GM23338 (cell line): ENCODE results near the gene PIK3C2B.

Source experiments
- CREB1 ChIP-seq: fragments of 250-450 bp; sonication (Bioruptor Pico); IDR thresholded peaks from 2 replicates; pipeline ENCODE4 v1.5.0; 2020; ENCODE audit warnings: low read depth, mild to moderate bottlenecking, moderate library complexity
- EZH2 ChIP-seq: fragments of 200-600 bp; sonication (generic); IDR thresholded peaks from one replicate; pipeline ENCODE4 v1.8.0; 2017; ENCODE audit warnings: antibody characterized with exemption, mild to moderate bottlenecking, low read depth; ENCODE audit not compliant: unreplicated experiment
- EZH2phosphoT487 ChIP-seq: fragments of 200-600 bp; sonication (generic); IDR thresholded peaks from one replicate; pipeline ENCODE4 v1.8.1; 2018; ENCODE audit warnings: antibody characterized with exemption; ENCODE audit not compliant: unreplicated experiment
- JUNB ChIP-seq: IDR thresholded peaks from one replicate; pipeline ENCODE4 v1.6.1; 2016; ENCODE audit warnings: antibody characterized with exemption; ENCODE audit not compliant: unreplicated experiment
- NANOG ChIP-seq: IDR thresholded peaks from 2 replicates; pipeline ENCODE4 v1.6.1; 2016; ENCODE audit warnings: antibody characterized with exemption, borderline replicate concordance
- POLR2AphosphoS5 ChIP-seq: IDR thresholded peaks from 2 replicates; pipeline ENCODE4 v1.6.1; 2016; ENCODE audit warnings: antibody characterized with exemption, low read depth
- STAT1 ChIP-seq: IDR thresholded peaks from one replicate; pipeline ENCODE4 v1.6.1; 2016; ENCODE audit warnings: antibody characterized with exemption; ENCODE audit not compliant: unreplicated experiment
- ZNF114 ChIP-seq: fragments of 250-450 bp; sonication (Bioruptor Pico); IDR thresholded peaks from 2 replicates; pipeline ENCODE4 v1.5.0; 2020; ENCODE audit warnings: mild to moderate bottlenecking, moderate library complexity
- TF ChIP-seq, protein P1 (sequence below), 2 experiments: fragments of 200-600 bp in 1 of 2; sonication (generic) in 1 of 2; conservative IDR thresholded peaks; 2 replicates each; pipeline versions ENCODE4 v1.5.1 to v1.6.1; 2016 to 2017; ENCODE audit warnings: antibody characterized with exemption in 2 of 2, low read depth in 2 of 2, mild to moderate bottlenecking in 2 of 2, moderate library complexity in 1 of 2
- TF ChIP-seq, protein P2 (sequence below): IDR thresholded peaks from 2 replicates; pipeline ENCODE4 v1.6.1; 2016; ENCODE audit warnings: antibody characterized with exemption
- TF ChIP-seq, protein P3 (sequence below): IDR thresholded peaks from one replicate; pipeline ENCODE4 v1.6.1; 2018; ENCODE audit warnings: antibody characterized with exemption; ENCODE audit not compliant: unreplicated experiment
- TF ChIP-seq, protein P4 (sequence below): fragments of 250-450 bp; sonication (Bioruptor Pico); IDR thresholded peaks from 2 replicates; pipeline ENCODE4 v1.5.0; 2020; ENCODE audit warnings: mild to moderate bottlenecking, moderate library complexity

DNA sequence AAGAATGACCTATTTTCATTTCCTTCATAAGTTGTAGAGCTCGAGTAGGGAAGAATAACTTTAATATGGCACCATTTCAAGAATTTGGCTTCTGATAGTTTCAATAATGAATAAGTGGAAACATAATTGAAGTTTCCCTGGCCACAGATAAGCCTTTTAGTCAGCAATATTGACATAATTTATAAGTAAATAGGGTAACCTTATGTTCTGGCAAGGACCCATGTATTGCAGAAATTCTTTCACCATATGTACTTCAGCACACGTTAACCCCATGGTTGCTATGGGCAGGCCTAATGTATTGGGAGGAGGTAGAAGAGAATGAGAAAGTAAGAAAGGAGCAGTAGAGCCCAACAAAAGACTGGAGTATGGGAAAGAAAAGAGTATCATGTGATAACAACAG is 47.0 kb upstream of the PIK3C2B start:
- TF ChIP-seq, protein P1, sequence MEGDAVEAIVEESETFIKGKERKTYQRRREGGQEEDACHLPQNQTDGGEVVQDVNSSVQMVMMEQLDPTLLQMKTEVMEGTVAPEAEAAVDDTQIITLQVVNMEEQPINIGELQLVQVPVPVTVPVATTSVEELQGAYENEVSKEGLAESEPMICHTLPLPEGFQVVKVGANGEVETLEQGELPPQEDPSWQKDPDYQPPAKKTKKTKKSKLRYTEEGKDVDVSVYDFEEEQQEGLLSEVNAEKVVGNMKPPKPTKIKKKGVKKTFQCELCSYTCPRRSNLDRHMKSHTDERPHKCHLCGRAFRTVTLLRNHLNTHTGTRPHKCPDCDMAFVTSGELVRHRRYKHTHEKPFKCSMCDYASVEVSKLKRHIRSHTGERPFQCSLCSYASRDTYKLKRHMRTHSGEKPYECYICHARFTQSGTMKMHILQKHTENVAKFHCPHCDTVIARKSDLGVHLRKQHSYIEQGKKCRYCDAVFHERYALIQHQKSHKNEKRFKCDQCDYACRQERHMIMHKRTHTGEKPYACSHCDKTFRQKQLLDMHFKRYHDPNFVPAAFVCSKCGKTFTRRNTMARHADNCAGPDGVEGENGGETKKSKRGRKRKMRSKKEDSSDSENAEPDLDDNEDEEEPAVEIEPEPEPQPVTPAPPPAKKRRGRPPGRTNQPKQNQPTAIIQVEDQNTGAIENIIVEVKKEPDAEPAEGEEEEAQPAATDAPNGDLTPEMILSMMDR (conservative IDR thresholded peaks at IDR 0.05; ENCODE audit: low read depth in 2 of 2): no peak
- TF ChIP-seq POLR2AphosphoS5: no peak
- TF ChIP-seq EZH2phosphoT487: no peak
- TF ChIP-seq CREB1: no peak
- no peak for TF ChIP-seq EZH2
- TF ChIP-seq JUNB: no peak
- TF ChIP-seq, protein P2, sequence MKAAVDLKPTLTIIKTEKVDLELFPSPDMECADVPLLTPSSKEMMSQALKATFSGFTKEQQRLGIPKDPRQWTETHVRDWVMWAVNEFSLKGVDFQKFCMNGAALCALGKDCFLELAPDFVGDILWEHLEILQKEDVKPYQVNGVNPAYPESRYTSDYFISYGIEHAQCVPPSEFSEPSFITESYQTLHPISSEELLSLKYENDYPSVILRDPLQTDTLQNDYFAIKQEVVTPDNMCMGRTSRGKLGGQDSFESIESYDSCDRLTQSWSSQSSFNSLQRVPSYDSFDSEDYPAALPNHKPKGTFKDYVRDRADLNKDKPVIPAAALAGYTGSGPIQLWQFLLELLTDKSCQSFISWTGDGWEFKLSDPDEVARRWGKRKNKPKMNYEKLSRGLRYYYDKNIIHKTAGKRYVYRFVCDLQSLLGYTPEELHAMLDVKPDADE: no peak
- TF ChIP-seq STAT1: no peak
- TF ChIP-seq, protein P3, sequence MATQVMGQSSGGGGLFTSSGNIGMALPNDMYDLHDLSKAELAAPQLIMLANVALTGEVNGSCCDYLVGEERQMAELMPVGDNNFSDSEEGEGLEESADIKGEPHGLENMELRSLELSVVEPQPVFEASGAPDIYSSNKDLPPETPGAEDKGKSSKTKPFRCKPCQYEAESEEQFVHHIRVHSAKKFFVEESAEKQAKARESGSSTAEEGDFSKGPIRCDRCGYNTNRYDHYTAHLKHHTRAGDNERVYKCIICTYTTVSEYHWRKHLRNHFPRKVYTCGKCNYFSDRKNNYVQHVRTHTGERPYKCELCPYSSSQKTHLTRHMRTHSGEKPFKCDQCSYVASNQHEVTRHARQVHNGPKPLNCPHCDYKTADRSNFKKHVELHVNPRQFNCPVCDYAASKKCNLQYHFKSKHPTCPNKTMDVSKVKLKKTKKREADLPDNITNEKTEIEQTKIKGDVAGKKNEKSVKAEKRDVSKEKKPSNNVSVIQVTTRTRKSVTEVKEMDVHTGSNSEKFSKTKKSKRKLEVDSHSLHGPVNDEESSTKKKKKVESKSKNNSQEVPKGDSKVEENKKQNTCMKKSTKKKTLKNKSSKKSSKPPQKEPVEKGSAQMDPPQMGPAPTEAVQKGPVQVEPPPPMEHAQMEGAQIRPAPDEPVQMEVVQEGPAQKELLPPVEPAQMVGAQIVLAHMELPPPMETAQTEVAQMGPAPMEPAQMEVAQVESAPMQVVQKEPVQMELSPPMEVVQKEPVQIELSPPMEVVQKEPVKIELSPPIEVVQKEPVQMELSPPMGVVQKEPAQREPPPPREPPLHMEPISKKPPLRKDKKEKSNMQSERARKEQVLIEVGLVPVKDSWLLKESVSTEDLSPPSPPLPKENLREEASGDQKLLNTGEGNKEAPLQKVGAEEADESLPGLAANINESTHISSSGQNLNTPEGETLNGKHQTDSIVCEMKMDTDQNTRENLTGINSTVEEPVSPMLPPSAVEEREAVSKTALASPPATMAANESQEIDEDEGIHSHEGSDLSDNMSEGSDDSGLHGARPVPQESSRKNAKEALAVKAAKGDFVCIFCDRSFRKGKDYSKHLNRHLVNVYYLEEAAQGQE: no peak
- no peak for TF ChIP-seq ZNF114
- TF ChIP-seq, protein P4, sequence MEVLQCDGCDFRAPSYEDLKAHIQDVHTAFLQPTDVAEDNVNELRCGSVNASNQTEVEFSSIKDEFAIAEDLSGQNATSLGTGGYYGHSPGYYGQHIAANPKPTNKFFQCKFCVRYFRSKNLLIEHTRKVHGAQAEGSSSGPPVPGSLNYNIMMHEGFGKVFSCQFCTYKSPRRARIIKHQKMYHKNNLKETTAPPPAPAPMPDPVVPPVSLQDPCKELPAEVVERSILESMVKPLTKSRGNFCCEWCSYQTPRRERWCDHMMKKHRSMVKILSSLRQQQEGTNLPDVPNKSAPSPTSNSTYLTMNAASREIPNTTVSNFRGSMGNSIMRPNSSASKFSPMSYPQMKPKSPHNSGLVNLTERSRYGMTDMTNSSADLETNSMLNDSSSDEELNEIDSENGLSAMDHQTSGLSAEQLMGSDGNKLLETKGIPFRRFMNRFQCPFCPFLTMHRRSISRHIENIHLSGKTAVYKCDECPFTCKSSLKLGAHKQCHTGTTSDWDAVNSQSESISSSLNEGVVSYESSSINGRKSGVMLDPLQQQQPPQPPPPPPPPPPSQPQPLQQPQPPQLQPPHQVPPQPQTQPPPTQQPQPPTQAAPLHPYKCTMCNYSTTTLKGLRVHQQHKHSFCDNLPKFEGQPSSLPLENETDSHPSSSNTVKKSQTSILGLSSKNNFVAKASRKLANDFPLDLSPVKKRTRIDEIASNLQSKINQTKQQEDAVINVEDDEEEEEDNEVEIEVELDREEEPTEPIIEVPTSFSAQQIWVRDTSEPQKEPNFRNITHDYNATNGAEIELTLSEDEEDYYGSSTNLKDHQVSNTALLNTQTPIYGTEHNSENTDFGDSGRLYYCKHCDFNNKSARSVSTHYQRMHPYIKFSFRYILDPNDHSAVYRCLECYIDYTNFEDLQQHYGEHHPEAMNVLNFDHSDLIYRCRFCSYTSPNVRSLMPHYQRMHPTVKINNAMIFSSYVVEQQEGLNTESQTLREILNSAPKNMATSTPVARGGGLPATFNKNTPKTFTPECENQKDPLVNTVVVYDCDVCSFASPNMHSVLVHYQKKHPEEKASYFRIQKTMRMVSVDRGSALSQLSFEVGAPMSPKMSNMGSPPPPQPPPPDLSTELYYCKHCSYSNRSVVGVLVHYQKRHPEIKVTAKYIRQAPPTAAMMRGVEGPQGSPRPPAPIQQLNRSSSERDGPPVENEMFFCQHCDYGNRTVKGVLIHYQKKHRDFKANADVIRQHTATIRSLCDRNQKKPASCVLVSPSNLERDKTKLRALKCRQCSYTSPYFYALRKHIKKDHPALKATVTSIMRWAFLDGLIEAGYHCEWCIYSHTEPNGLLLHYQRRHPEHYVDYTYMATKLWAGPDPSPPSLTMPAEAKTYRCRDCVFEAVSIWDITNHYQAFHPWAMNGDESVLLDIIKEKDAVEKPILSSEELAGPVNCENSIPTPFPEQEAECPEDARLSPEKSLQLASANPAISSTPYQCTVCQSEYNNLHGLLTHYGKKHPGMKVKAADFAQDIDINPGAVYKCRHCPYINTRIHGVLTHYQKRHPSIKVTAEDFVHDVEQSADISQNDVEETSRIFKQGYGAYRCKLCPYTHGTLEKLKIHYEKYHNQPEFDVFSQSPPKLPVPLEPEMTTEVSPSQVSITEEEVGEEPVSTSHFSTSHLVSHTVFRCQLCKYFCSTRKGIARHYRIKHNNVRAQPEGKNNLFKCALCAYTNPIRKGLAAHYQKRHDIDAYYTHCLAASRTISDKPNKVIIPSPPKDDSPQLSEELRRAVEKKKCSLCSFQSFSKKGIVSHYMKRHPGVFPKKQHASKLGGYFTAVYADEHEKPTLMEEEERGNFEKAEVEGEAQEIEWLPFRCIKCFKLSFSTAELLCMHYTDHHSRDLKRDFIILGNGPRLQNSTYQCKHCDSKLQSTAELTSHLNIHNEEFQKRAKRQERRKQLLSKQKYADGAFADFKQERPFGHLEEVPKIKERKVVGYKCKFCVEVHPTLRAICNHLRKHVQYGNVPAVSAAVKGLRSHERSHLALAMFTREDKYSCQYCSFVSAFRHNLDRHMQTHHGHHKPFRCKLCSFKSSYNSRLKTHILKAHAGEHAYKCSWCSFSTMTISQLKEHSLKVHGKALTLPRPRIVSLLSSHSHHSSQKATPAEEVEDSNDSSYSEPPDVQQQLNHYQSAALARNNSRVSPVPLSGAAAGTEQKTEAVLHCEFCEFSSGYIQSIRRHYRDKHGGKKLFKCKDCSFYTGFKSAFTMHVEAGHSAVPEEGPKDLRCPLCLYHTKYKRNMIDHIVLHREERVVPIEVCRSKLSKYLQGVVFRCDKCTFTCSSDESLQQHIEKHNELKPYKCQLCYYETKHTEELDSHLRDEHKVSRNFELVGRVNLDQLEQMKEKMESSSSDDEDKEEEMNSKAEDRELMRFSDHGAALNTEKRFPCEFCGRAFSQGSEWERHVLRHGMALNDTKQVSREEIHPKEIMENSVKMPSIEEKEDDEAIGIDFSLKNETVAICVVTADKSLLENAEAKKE (CRISPR knock-in tag): no peak
- no peak for TF ChIP-seq NANOG
